Posterior vena cava (tissue), 2 donors: ENCODE results near the gene TWIST2. TPM values are rescaled to one million over a fixed set of nuclear protein-coding genes. Genes with fewer than 3 reads are reported as not detected.

Experiments used
- DNase-seq: peaks from one replicate; pipeline ENCODE4 v3.0.0-alpha.2; 2020; ENCODE audit warnings: low spot score
- intact Hi-C, 2 donors: fragments of 100-400 bp; cut with DNase I; formaldehyde crosslinking; loops; one replicate each; pipeline versions ENCODE4 v1.14.1 to v1.14.2; 2022 to 2023
- total RNA-seq, 2 donors: library from RNA; stranded (reverse); fragmentation: NEBNext Ultra II Directional; extraction: Animal tissue kit (Norgen Biotek cat#: 25700); gene quantifications; one replicate each; pipeline ENCODE4 v1.2.1, GENCODE V29; 2021
- donor health status: DM: yes; HTN: yes; CAD: no.
- donor health status: DM: yes; HTN: yes; CAD: no.

Gene TWIST2
- total RNA-seq, 2 donors from 2014 or later = 18.6 to 23.0 TPM

DNA sequence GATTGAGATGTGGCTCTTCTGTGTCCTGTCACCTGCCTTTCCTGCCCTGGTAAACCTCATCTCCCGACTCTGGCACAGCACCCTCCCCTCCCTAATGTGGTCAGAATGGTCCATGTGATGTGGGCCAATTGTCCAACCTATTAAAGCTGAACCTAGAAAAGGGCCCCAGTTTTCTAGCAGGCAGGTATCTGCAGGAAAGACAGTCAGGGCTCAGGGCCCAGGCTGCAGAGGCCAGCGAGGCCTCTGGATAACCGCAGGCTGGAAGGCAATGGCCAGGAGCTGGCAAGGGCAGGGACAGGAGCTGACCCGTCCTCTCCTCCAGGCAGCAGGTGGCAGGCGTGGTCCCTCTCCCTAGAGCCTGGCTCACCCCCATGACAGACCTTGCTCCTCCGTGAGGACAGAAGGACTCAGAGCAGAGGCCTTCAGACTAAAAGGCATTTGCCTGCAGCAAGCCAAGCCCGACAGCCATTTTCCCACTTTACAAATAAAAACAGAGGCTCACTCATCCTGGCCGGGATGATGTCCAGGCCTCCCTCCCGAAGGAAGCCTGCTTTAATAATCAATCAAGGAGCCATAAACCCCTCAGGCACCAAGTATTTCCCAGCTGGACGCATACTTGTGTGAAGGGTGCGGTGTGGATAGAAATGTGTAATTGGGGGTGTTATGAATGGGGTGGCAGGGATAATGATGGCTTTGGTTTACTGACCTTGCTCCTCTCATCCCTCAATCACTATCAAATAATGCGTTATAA lies 107.1 kb downstream of the TWIST2 start:
- intact Hi-C loops = no loop called here
- DNase-seq = peak; percentile 63

GRCh38 chr2:238955648-238956531 lies 108.0 kb downstream of the TWIST2 start:
- DNase-seq = peak; percentile 57
- intact Hi-C loops = no loop called here

GRCh38 chr2:238956676-238957075 lies 108.8 kb downstream of the TWIST2 start:
- intact Hi-C loops = no loop called here
- DNase-seq = no peak
